Stimulated activated CD4-positive, alpha-beta T cell treated with anti-CD3 and anti-CD28 coated beads, Interleukin-1b, Interleukin-23, amount 100 ng/mL, for 4 hours (primary cell): Measurements from ENCODE around the gene ZNF236.

Source experiments
- DNase-seq, 2 donors: peaks; one replicate each; pipeline ENCODE4 v3.0.0-alpha.2; 2020; ENCODE audit warnings: low read depth in 2 of 2

Gene ZNF236

GRCh38 chr18:76821356-76821874 lies 942 bp upstream of the ZNF236 start:
- no peak for DNase-seq

GRCh38 chr18:76821875-76822505 lies 367 bp upstream of the ZNF236 start:
- DNase-seq = peak; percentile 50 to 60

GRCh38 chr18:76823161-76823538 lies 793 bp downstream of the ZNF236 start:
- no peak for DNase-seq

GRCh38 chr18:76823587-76824011 lies 1.2 kb downstream of the ZNF236 start:
- DNase-seq = no peak

- no peak for DNase-seq
These were observed 1.9 kb downstream of the ZNF236 start for GRCh38 chr18:76824145-76824676.

GRCh38 chr18:76824754-76825153 lies 2.4 kb downstream of the ZNF236 start:
- DNase-seq = no peak

GRCh38 chr18:76827205-76828200 lies 5.1 kb downstream of the ZNF236 start:
- no peak for DNase-seq

GRCh38 chr18:76834379-76834778 lies 12.0 kb downstream of the ZNF236 start:
- DNase-seq = no peak

- no peak for DNase-seq
These were observed 13.0 kb downstream of the ZNF236 start for GRCh38 chr18:76835380-76835779.

- no peak for DNase-seq
These were observed 14.7 kb downstream of the ZNF236 start for GRCh38 chr18:76837071-76837470.

- no peak for DNase-seq
These were observed 15.8 kb downstream of the ZNF236 start for GRCh38 chr18:76838182-76838581.

GRCh38 chr18:76839086-76839794 lies 16.9 kb downstream of the ZNF236 start:
- DNase-seq = no peak

- DNase-seq = no peak
These were observed 20.6 kb downstream of the ZNF236 start for GRCh38 chr18:76842837-76843530.

GRCh38 chr18:76844144-76844543 lies 21.8 kb downstream of the ZNF236 start:
- no peak for DNase-seq

GRCh38 chr18:76844742-76845477 lies 22.6 kb downstream of the ZNF236 start:
- no peak for DNase-seq

GRCh38 chr18:76846217-76846616 lies 23.9 kb downstream of the ZNF236 start:
- DNase-seq = no peak

GRCh38 chr18:76847916-76848315 lies 25.6 kb downstream of the ZNF236 start:
- no peak for DNase-seq

GRCh38 chr18:76850112-76850511 lies 27.8 kb downstream of the ZNF236 start:
- no peak for DNase-seq

GRCh38 chr18:76855594-76855993 lies 33.2 kb downstream of the ZNF236 start:
- DNase-seq = no peak

GRCh38 chr18:76857476-76857875 lies 35.1 kb downstream of the ZNF236 start:
- no peak for DNase-seq
